SK-N-SH treated with all-trans-retinoic acid at 6 μM for 48 hours (cell line): Measurements from ENCODE around the gene DSP.

Source experiments
- ATAC-seq: fragments of 200-7000 bp; cut with Tn5 transposase; 3 replicates; pipeline ENCODE4 v1.9.1; 2020; ENCODE audit warnings: mild to moderate bottlenecking, moderate library complexity
- ARNTL ChIP-seq: fragments of 450-650 bp; formaldehyde crosslinking; IDR thresholded peaks from 2 replicates; pipeline ENCODE4 v1.5.0; 2020; ENCODE audit warnings: low read depth, mild to moderate bottlenecking, moderate library complexity, borderline replicate concordance
- BACH2 ChIP-seq: fragments of 250-450 bp; sonication (Bioruptor Pico); IDR thresholded peaks from 2 replicates; pipeline ENCODE4 v1.9.0; 2021; ENCODE audit warnings: mild to moderate bottlenecking, borderline replicate concordance
- CSDC2 ChIP-seq: fragments of 250-450 bp; sonication (Bioruptor Pico); IDR thresholded peaks from 2 replicates; pipeline ENCODE4 v1.5.0; 2020; ENCODE audit warnings: mild to moderate bottlenecking, moderate library complexity
- ESRRG ChIP-seq: fragments of 250-450 bp; sonication (Bioruptor Pico); IDR thresholded peaks from 2 replicates; pipeline ENCODE4 v1.6.1; 2021; ENCODE audit warnings: mild to moderate bottlenecking
- GLIS3 ChIP-seq: fragments of 250-450 bp; sonication (Bioruptor Pico); IDR thresholded peaks from 2 replicates; pipeline ENCODE4 v1.5.0; 2020; ENCODE audit warnings: mild to moderate bottlenecking, moderate library complexity
- ISL1 ChIP-seq: fragments of 250-450 bp; sonication (Bioruptor Pico); IDR thresholded peaks from 2 replicates; pipeline ENCODE4 v2.1.2; 2022; ENCODE audit warnings: mild to moderate bottlenecking, moderate library complexity
- OSR1 ChIP-seq: fragments of 250-450 bp; sonication (Bioruptor Pico); IDR thresholded peaks from 2 replicates; pipeline ENCODE4 v1.8.0; 2022; ENCODE audit warnings: moderate library complexity, mild to moderate bottlenecking, inconsistent platforms
- PPARA ChIP-seq: fragments of 250-450 bp; sonication (Bioruptor Pico); IDR thresholded peaks from 2 replicates; pipeline ENCODE4 v1.5.0; 2020; ENCODE audit warnings: mild to moderate bottlenecking, borderline replicate concordance
- RARB ChIP-seq: fragments of 250-450 bp; sonication (Bioruptor Pico); IDR thresholded peaks from 2 replicates; pipeline ENCODE4 v1.8.0; 2021; ENCODE audit warnings: mild to moderate bottlenecking, moderate library complexity
- SNAI2 ChIP-seq: fragments of 250-450 bp; sonication (Bioruptor Pico); IDR thresholded peaks from 2 replicates; pipeline ENCODE4 v1.5.0; 2020; ENCODE audit warnings: mild to moderate bottlenecking, moderate library complexity
- TOX ChIP-seq: fragments of 250-450 bp; sonication (Bioruptor Pico); IDR thresholded peaks from 2 replicates; pipeline ENCODE4 v1.8.0; 2021; ENCODE audit warnings: mild to moderate bottlenecking, moderate library complexity, borderline replicate concordance
- ZC3H10 ChIP-seq: fragments of 250-450 bp; sonication (Bioruptor Pico); IDR thresholded peaks from 2 replicates; pipeline ENCODE4 v1.5.1; 2021; ENCODE audit warnings: mild to moderate bottlenecking, moderate library complexity
- ZFP3 ChIP-seq: fragments of 250-450 bp; sonication (Bioruptor Pico); IDR thresholded peaks from 2 replicates; pipeline ENCODE4 v1.5.0; 2020; ENCODE audit warnings: mild to moderate bottlenecking, moderate library complexity
- ZFP30 ChIP-seq: fragments of 450-650 bp; formaldehyde crosslinking; IDR thresholded peaks from 2 replicates; pipeline ENCODE4 v1.5.0; 2022; ENCODE audit warnings: mild to moderate bottlenecking, moderate library complexity
- ZNF565 ChIP-seq: fragments of 450-650 bp; formaldehyde crosslinking; conservative IDR thresholded peaks from 2 replicates; pipeline ENCODE4 v1.5.0; 2020; ENCODE audit warnings: low read depth, mild to moderate bottlenecking, moderate library complexity
- ZNF70 ChIP-seq: fragments of 450-650 bp; formaldehyde crosslinking; IDR thresholded peaks from 2 replicates; pipeline ENCODE4 v1.5.0; 2020; ENCODE audit warnings: mild to moderate bottlenecking, moderate library complexity
- ZNF8 ChIP-seq: fragments of 450-650 bp; formaldehyde crosslinking; IDR thresholded peaks from 2 replicates; pipeline ENCODE4 v1.5.0; 2020; ENCODE audit warnings: mild to moderate bottlenecking, moderate library complexity
- TF ChIP-seq, protein P1 (sequence below): fragments of 250-450 bp; sonication (Bioruptor Pico); IDR thresholded peaks from 2 replicates; pipeline ENCODE4 v1.8.0; 2021; ENCODE audit warnings: low read depth, mild to moderate bottlenecking, moderate library complexity, borderline replicate concordance
- TF ChIP-seq, protein P2 (sequence below): fragments of 250-450 bp; sonication (Bioruptor Pico); IDR thresholded peaks from 2 replicates; pipeline ENCODE4 v1.5.1; 2021; ENCODE audit warnings: mild to moderate bottlenecking, moderate library complexity
- TF ChIP-seq, protein P3 (sequence below): fragments of 250-450 bp; sonication (Bioruptor Pico); IDR thresholded peaks from 2 replicates; pipeline ENCODE4 v1.8.0; 2020; ENCODE audit warnings: mild to moderate bottlenecking, moderate library complexity, borderline replicate concordance
- TF ChIP-seq, protein P4 (sequence below): fragments of 250-450 bp; sonication (Bioruptor Pico); IDR thresholded peaks from 2 replicates; pipeline ENCODE4 v1.5.0; 2020; ENCODE audit warnings: mild to moderate bottlenecking, moderate library complexity

The DSP gene

DNA sequence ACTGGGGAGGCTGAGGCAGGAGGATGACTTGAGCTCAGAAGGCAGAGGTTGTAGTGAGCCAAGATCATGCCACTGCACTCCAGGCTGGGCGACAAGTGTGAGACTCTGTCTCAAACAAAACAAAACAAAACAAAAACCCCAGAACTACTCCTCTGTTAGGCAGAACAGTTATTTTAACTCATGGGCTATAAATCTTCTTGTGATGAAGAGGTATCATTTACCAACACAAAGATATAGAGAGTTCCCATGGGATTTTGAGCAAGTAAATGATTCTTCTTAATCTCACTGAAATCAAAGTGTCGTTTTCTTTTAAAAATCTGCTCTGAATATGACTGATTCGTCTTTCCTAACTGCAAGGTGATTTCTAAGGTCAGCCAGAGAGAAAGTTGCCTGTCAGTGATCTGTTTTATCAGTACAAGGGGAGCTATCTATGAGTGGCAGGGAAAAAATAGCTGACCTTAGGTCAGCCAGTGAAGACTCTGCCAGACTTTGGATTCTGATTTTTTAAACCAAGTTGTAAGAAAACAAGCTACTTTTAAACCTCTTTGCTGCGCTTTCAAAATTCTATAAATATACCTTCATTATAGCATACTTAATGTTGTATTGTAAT lies 3.8 kb upstream of the DSP start:
- ATAC-seq, result no peak
- TF ChIP-seq ISL1 (no peak), ESRRG (CRISPR knock-in tag) (no peak), ZC3H10 (CRISPR knock-in tag) (no peak), PPARA (CRISPR knock-in tag) (no peak), CSDC2 (CRISPR knock-in tag) (no peak), GLIS3 (CRISPR knock-in tag) (no peak), ZNF8 (CRISPR knock-in tag) (no peak), OSR1 (CRISPR knock-in tag) (no peak)
- TF ChIP-seq, protein P1, sequence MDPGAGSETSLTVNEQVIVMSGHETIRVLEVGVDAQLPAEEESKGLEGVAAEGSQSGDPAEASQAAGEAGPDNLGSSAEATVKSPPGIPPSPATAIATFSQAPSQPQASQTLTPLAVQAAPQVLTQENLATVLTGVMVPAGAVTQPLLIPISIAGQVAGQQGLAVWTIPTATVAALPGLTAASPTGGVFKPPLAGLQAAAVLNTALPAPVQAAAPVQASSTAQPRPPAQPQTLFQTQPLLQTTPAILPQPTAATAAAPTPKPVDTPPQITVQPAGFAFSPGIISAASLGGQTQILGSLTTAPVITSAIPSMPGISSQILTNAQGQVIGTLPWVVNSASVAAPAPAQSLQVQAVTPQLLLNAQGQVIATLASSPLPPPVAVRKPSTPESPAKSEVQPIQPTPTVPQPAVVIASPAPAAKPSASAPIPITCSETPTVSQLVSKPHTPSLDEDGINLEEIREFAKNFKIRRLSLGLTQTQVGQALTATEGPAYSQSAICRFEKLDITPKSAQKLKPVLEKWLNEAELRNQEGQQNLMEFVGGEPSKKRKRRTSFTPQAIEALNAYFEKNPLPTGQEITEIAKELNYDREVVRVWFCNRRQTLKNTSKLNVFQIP, result no peak

DNA sequence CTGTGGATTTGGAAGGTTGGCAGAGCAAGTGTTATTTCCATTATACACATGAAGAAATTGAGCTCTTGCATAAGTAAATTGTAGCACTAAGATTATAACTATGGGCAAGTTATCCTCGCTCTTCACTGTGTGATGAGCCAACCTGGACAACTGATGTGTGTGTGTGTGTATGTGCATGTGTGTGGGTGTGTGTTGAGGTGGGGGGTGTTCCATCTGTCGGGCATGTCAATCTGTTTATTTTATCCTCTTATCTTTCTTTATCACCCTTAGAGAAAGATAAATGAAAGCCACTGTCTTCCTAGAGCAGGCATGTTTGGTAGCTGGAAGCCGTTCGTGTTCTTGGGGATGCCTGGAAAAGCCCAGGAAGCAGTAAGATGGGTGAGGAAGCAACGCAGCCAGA lies 3.0 kb upstream of the DSP start:
- ATAC-seq, result no peak
- TF ChIP-seq, protein P2, sequence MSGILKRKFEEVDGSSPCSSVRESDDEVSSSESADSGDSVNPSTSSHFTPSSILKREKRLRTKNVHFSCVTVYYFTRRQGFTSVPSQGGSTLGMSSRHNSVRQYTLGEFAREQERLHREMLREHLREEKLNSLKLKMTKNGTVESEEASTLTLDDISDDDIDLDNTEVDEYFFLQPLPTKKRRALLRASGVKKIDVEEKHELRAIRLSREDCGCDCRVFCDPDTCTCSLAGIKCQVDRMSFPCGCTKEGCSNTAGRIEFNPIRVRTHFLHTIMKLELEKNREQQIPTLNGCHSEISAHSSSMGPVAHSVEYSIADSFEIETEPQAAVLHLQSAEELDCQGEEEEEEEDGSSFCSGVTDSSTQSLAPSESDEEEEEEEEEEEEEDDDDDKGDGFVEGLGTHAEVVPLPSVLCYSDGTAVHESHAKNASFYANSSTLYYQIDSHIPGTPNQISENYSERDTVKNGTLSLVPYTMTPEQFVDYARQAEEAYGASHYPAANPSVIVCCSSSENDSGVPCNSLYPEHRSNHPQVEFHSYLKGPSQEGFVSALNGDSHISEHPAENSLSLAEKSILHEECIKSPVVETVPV (CRISPR knock-in tag), result no peak
- no peak for TF ChIP-seq SNAI2 (CRISPR knock-in tag)
- no peak for TF ChIP-seq ZNF70
- TF ChIP-seq PPARA (CRISPR knock-in tag), result no peak
- TF ChIP-seq ARNTL, result no peak
- no peak for TF ChIP-seq CSDC2 (CRISPR knock-in tag)
- TF ChIP-seq, protein P3, sequence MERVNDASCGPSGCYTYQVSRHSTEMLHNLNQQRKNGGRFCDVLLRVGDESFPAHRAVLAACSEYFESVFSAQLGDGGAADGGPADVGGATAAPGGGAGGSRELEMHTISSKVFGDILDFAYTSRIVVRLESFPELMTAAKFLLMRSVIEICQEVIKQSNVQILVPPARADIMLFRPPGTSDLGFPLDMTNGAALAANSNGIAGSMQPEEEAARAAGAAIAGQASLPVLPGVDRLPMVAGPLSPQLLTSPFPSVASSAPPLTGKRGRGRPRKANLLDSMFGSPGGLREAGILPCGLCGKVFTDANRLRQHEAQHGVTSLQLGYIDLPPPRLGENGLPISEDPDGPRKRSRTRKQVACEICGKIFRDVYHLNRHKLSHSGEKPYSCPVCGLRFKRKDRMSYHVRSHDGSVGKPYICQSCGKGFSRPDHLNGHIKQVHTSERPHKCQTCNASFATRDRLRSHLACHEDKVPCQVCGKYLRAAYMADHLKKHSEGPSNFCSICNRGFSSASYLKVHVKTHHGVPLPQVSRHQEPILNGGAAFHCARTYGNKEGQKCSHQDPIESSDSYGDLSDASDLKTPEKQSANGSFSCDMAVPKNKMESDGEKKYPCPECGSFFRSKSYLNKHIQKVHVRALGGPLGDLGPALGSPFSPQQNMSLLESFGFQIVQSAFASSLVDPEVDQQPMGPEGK, result no peak
- TF ChIP-seq TOX (CRISPR knock-in tag), result no peak
- no peak for TF ChIP-seq BACH2
- no peak for TF ChIP-seq ISL1
- TF ChIP-seq, protein P1, result no peak
- TF ChIP-seq ZNF8 (CRISPR knock-in tag), result no peak
- no peak for TF ChIP-seq ZFP30
- no peak for TF ChIP-seq ZFP3
- no peak for TF ChIP-seq GLIS3 (CRISPR knock-in tag)
- TF ChIP-seq RARB (CRISPR knock-in tag), result no peak

DNA sequence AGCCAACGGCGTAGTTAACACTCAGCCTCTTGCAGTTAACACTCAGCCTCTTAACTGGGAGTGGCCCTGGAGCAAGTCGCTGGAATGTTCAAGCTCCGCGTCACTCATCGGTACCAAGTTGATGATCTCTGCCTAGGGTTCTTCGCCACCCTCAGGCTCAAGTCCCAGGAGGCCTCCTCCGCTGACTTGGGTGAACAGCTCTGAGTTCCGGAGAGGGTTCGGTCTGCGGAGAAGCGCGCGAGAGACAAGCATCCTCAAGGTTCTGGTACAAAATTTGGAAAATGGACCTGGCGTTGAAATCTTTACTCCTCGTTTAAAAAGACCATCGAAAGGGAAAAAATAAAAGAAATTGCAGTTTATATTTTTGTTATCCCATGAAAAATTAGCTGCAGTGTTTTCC lies 876 bp upstream of the DSP start:
- no peak for ATAC-seq
- TF ChIP-seq ZNF8 (CRISPR knock-in tag) (no peak), OSR1 (CRISPR knock-in tag) (no peak), ESRRG (CRISPR knock-in tag) (no peak), RARB (CRISPR knock-in tag) (no peak), CSDC2 (CRISPR knock-in tag) (no peak), ZFP3 (no peak), PPARA (CRISPR knock-in tag) (no peak), ISL1 (no peak), ARNTL (no peak), ZNF565 (CRISPR knock-in tag) (no peak), GLIS3 (CRISPR knock-in tag) (no peak), ZNF70 (no peak), SNAI2 (CRISPR knock-in tag) (no peak)
- TF ChIP-seq, protein P2 (CRISPR knock-in tag), result no peak
- TF ChIP-seq, protein P1, result no peak
- TF ChIP-seq, protein P4, sequence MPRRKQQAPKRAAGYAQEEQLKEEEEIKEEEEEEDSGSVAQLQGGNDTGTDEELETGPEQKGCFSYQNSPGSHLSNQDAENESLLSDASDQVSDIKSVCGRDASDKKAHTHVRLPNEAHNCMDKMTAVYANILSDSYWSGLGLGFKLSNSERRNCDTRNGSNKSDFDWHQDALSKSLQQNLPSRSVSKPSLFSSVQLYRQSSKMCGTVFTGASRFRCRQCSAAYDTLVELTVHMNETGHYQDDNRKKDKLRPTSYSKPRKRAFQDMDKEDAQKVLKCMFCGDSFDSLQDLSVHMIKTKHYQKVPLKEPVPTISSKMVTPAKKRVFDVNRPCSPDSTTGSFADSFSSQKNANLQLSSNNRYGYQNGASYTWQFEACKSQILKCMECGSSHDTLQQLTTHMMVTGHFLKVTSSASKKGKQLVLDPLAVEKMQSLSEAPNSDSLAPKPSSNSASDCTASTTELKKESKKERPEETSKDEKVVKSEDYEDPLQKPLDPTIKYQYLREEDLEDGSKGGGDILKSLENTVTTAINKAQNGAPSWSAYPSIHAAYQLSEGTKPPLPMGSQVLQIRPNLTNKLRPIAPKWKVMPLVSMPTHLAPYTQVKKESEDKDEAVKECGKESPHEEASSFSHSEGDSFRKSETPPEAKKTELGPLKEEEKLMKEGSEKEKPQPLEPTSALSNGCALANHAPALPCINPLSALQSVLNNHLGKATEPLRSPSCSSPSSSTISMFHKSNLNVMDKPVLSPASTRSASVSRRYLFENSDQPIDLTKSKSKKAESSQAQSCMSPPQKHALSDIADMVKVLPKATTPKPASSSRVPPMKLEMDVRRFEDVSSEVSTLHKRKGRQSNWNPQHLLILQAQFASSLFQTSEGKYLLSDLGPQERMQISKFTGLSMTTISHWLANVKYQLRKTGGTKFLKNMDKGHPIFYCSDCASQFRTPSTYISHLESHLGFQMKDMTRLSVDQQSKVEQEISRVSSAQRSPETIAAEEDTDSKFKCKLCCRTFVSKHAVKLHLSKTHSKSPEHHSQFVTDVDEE (CRISPR knock-in tag), result no peak
